Gastroesophageal sphincter (tissue), 4 donors: ENCODE data around the gene TYW1. TPM values are rescaled to one million over a fixed set of nuclear protein-coding genes. Genes with fewer than 3 reads are reported as not detected.
"Not testable (repeated sequence)": the region's sequence is repeated elsewhere in the genome, so short reads cannot be mapped to it uniquely, and the experiment has no call there.

ENCODE experiments used
- ATAC-seq: fragments of 150-250 bp; one replicate; pipeline ENCODE4 v1.9.1; 2016; ENCODE audit warnings: mild to moderate bottlenecking, moderate library complexity
- H3K27ac ChIP-seq, 4 donors: fragments of 200-600 bp; sonication (generic) in 3 of 4; 1 replicate in 3 of 4; 2 replicates in 1 of 4; pipeline ENCODE4 v1.5.1; 2016 to 2019
- H3K27me3 ChIP-seq: fragments of 200-600 bp; sonication (generic); one replicate; pipeline ENCODE4 v1.5.1; 2019
- H3K36me3 ChIP-seq, 2 donors: fragments of 200-600 bp; sonication (generic); one replicate each; pipeline ENCODE4 v1.5.1; 2019; ENCODE audit warnings: control low read depth in 1 of 2
- H3K4me1 ChIP-seq, 3 donors: fragments of 200-600 bp; sonication (generic); 1 replicate in 2 of 3; 2 replicates in 1 of 3; pipeline ENCODE4 v1.5.1; 2016 to 2019; ENCODE audit warnings: control low read depth in 2 of 3
- H3K4me3 ChIP-seq, 2 donors: fragments of 200-600 bp; sonication (generic); one replicate each; pipeline ENCODE4 v1.5.1; 2019; ENCODE audit warnings: mild to moderate bottlenecking in 1 of 2, moderate library complexity in 1 of 2
- H3K9me3 ChIP-seq, 3 donors: fragments of 200-600 bp; sonication (generic); one replicate each; pipeline ENCODE4 v1.5.1; 2017 to 2019; ENCODE audit warnings: control low read depth in 2 of 3
- CTCF ChIP-seq, 4 experiments: fragments of 200-600 bp in 2 of 4; fragments of 450-650 bp in 2 of 4; sonication (generic) in 1 of 4; IDR thresholded peaks; one replicate each; pipeline ENCODE4 v1.5.1; 2017 to 2019; ENCODE audit warnings: antibody characterized with exemption in 4 of 4, mild to moderate bottlenecking in 2 of 4, moderate library complexity in 2 of 4
- EP300 ChIP-seq: sonication (generic); formaldehyde crosslinking; IDR thresholded peaks from one replicate; pipeline ENCODE4 v1.6.1; 2017; ENCODE audit warnings: antibody characterized with exemption, mild to moderate bottlenecking
- POLR2A ChIP-seq, 2 donors: fragments of 450-650 bp; IDR thresholded peaks; one replicate each; pipeline ENCODE4 v1.6.1; 2017; ENCODE audit warnings: antibody characterized with exemption in 2 of 2, mild to moderate bottlenecking in 2 of 2, moderate library complexity in 1 of 2
- POLR2AphosphoS5 ChIP-seq: sonication (generic); formaldehyde crosslinking; IDR thresholded peaks from one replicate; pipeline ENCODE4 v1.6.1; 2017; ENCODE audit warnings: antibody characterized with exemption
- WGBS, 2 donors: methylation state at CpG; one replicate each; pipeline ENCODE4 v1.1.5; 2018; ENCODE audit warnings: low coverage in 1 of 2; 5-methylcytosine and 5-hydroxymethylcytosine counted together
- total RNA-seq, 4 donors: library from RNA; depleted of rRNA; stranded (reverse); fragments of >200 nt; gene quantifications; one replicate each; pipeline ENCODE4 v1.1.0, GENCODE V29; 2016

TYW1 gene
- total RNA-seq, 4 donors from 2014 or later, result 11.7 to 30.2 (median 14.6) TPM

- H3K9me3 ChIP-seq, result no peaks in the 10 kb centered on the region
- TF ChIP-seq POLR2AphosphoS5, result no peak
- H3K27me3 ChIP-seq, result no peaks in the 10 kb centered on the region
- no peak for ATAC-seq
- H3K36me3 ChIP-seq, result peaks cover 0 to 94% of the 10 kb centered on the region in 2 donors
- WGBS, 2 donors, result 76 to 80% methylated on average over 4 to 7 of the region's 7 CpGs
- no peak overlapping the region for H3K27ac ChIP-seq
- H3K4me3 ChIP-seq, result no peak overlapping the region
- H3K4me1 ChIP-seq, result peaks cover 0 to 17% (median 0%) of the 10 kb centered on the region in 3 donors
These were observed 24.6 kb downstream of the TYW1 start for GRCh38 chr7:67021260-67021659.

GRCh38 chr7:67022511-67022910 is 25.9 kb downstream of the TYW1 start:
- WGBS, 2 donors, result 43 to 77% methylated on average over 3 of the region's 3 CpGs
- Histone ChIP-seq H3K36me3 (peaks cover 0 to 92% of the 10 kb centered on the region in 2 donors), H3K4me3 (no peak overlapping the region), H3K4me1 (peaks cover 0 to 17% (median 0%) of the 10 kb centered on the region in 3 donors), H3K27ac (peak overlapping the region in 3 of 4 donors; percentile 21 to 54 (median 27)), H3K9me3 (no peaks in the 10 kb centered on the region), H3K27me3 (no peaks in the 10 kb centered on the region)
- no peak for TF ChIP-seq EP300
- no peak for TF ChIP-seq POLR2A (IDR thresholded peaks at IDR 0.05)
- no peak for TF ChIP-seq POLR2AphosphoS5
- no peak for TF ChIP-seq CTCF (IDR thresholded peaks at IDR 0.05)
- peak; percentile 28 for ATAC-seq

DNA sequence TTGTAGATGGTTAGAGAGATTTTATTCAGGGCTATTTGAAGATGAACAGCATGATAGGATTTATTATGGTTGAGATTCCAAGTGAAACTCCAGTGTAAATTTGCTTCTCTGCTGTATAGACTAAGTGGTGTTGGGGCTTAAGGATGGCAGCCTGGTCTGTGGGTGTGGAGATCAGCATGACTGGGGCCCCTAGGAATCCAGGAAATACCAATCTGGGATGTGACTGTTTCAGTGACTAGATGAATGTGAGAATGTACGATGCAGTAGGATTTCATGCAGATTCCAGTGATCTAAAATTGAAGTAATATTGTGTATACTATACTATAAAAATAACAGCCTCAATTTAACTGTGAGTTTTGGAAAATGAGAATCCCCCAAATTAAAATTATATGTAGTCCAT is 28.8 kb downstream of the TYW1 start:
- not testable (repeated sequence) for H3K27ac ChIP-seq, H3K9me3 ChIP-seq, ATAC-seq, H3K4me3 ChIP-seq, H3K27me3 ChIP-seq
- Histone ChIP-seq H3K4me1 (peaks cover 0 to 17% (median 0%) of the 10 kb centered on the region in 3 donors), H3K36me3 (peaks cover 0 to 90% of the 10 kb centered on the region in 2 donors)
- 73% methylated on average over 1 of the region's 1 CpG; no CpG with 5 or more reads in 1 of the 2 donors for WGBS, 2 donors

DNA sequence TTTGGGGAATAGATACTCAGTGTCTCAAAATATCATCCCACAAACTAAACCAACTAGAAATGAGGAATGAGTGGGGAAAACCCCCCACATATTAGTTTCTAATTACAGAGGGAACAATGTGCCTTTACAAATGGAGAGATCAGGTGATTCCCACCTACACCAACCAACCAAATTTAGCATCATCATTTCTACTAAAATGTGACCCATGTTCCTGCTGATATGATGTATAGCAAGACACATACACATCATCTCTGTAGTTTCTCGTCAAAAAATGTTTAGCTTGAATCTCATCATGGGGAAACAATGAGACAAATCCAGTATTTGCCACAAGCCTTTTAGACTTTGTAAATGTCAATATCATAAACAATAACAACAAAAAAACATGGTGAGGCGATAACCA is 35.1 kb downstream of the TYW1 start:
- H3K4me1 ChIP-seq, ATAC-seq, H3K4me3 ChIP-seq, H3K27ac ChIP-seq, H3K27me3 ChIP-seq, H3K9me3 ChIP-seq: not testable (repeated sequence)
- 63 to 100% methylated on average over 1 of the region's 2 CpGs for WGBS, 2 donors
- peaks cover 0 to 56% of the 10 kb centered on the region in 2 donors for H3K36me3 ChIP-seq

DNA sequence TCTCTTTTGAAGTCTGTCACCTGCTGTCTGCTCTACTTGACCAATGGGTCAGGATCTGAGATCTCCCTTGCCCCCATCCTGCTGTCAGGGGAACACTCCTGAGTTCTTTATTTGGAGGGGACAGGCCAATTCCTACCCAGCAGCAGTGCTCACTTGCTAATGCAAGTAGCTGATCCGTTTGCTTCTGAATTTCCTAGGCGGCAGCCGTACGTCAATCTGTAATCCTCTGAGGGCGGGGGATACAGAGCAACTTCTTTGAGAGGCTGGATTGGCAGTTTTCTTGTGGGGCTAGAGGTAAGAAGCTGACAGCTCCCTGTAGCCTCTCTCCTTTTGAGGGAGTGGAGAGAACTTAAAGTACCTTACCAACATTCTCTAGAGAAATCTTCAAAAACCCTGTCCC is 36.6 kb downstream of the TYW1 start:
- Histone ChIP-seq H3K27me3 (no peaks in the 10 kb centered on the region), H3K36me3 (peaks cover 0 to 45% of the 10 kb centered on the region in 2 donors), H3K27ac (no peak overlapping the region), H3K4me1 (no peaks in the 10 kb centered on the region), H3K9me3 (no peaks in the 10 kb centered on the region), H3K4me3 (no peak overlapping the region)
- 89% methylated on average over 5 of the region's 5 CpGs; no CpG with 5 or more reads in 1 of the 2 donors for WGBS, 2 donors
- no peak for ATAC-seq
- TF ChIP-seq POLR2A (IDR thresholded peaks at IDR 0.05) (no peak), EP300 (no peak), POLR2AphosphoS5 (no peak), CTCF (IDR thresholded peaks at IDR 0.05) (no peak)

DNA sequence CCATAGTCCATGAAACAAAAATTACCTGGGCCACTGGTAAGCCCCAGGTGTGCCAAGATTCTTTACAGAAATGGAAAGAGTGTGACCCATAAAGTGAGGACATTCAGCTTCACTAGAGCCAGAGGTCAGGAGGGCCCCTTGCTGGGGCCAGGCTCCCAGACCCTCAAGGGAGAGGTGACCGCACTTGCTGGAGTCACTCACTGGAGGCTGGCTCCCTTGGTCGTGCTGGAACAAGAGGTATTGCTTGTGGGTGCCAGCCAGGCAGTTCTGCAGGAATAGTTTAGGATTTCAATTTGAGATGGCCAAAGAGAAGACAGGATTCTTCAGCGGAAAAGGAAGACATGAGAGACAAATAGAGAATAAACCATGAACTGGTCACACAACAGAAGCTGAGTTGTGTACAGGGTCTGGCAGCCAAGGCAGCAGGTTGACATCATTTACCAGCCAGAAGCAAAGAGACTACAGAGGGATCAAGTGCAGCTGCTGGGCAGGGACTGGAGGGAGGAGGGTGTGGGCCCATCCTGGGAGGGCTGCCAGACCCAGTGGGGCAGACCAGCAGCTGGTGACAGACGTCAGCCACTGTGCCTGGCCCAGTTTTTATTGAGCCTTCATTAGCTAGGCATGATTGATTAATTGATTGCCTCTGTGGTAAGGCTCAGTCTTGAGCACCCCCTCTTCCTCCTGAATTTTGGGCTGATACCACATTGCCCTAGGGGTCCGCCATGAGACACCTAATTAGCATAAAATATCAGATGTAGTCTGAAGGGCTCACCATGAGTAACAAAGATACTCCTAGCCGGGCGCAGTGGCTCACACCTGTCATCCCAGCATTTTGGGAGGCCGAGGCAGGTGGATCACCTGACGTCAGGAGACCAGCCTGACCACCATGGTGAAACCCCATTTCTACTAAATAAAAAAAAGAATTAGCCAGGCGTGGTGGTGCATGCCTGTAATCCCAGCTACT is 40.1 kb downstream of the TYW1 start:
- H3K4me3 ChIP-seq, H3K27me3 ChIP-seq, H3K27ac ChIP-seq, H3K9me3 ChIP-seq, H3K4me1 ChIP-seq: not testable (repeated sequence)
- WGBS, 2 donors, result 68 to 80% methylated on average over 2 to 4 of the region's 10 CpGs
- peak; percentile 41 for ATAC-seq
- peaks cover 0 to 25% of the 10 kb centered on the region in 2 donors for H3K36me3 ChIP-seq

GRCh38 chr7:67040832-67041231 is 44.2 kb downstream of the TYW1 start:
- H3K27ac ChIP-seq, H3K36me3 ChIP-seq, H3K27me3 ChIP-seq, H3K4me3 ChIP-seq, H3K9me3 ChIP-seq, ATAC-seq: not testable (repeated sequence)
- peaks cover 3 to 25% (median 4%) of the 10 kb centered on the region in 3 donors for H3K4me1 ChIP-seq
- WGBS, 2 donors, result 29 to 46% methylated on average over 2 of the region's 2 CpGs
- peak in 1 of 4 experiments; percentile 41 for TF ChIP-seq CTCF (IDR thresholded peaks at IDR 0.05)
